WI38 (cell line): ENCODE data around the gene KRTAP19-1.
"Not testable (repeated sequence)": the region's sequence is repeated elsewhere in the genome, so short reads cannot be mapped to it uniquely, and the experiment has no call there.

ENCODE experiments used
- H3K4me3 ChIP-seq: 2 replicates; pipeline ENCODE4 v1.5.1; 2011; ENCODE audit warnings: low read depth, mild to moderate bottlenecking, control low read depth, low read length
- TF ChIP-seq, protein P1 (sequence below): IDR thresholded peaks from 2 replicates; pipeline ENCODE4 v1.5.1; 2012; ENCODE audit warnings: low read depth, mild to moderate bottlenecking, control low read depth, low read length

The KRTAP19-1 gene

GRCh38 chr21:30480145-30480544 lies at the start of gene KRTAP19-1:
TSS of gene KRTAP19-1 (minus strand) at chr21:30480367. CDS start at chr21:30480317, 50 bp downstream.
- TF ChIP-seq, protein P1, sequence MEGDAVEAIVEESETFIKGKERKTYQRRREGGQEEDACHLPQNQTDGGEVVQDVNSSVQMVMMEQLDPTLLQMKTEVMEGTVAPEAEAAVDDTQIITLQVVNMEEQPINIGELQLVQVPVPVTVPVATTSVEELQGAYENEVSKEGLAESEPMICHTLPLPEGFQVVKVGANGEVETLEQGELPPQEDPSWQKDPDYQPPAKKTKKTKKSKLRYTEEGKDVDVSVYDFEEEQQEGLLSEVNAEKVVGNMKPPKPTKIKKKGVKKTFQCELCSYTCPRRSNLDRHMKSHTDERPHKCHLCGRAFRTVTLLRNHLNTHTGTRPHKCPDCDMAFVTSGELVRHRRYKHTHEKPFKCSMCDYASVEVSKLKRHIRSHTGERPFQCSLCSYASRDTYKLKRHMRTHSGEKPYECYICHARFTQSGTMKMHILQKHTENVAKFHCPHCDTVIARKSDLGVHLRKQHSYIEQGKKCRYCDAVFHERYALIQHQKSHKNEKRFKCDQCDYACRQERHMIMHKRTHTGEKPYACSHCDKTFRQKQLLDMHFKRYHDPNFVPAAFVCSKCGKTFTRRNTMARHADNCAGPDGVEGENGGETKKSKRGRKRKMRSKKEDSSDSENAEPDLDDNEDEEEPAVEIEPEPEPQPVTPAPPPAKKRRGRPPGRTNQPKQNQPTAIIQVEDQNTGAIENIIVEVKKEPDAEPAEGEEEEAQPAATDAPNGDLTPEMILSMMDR, result no peak
- no peak within 1 kb of the TSS for H3K4me3 ChIP-seq

GRCh38 chr21:30518876-30519275 lies 38.7 kb upstream of the KRTAP19-1 start:
- no peak overlapping the region for H3K4me3 ChIP-seq
- TF ChIP-seq, protein P1, result no peak

GRCh38 chr21:30515681-30516080 lies 35.5 kb upstream of the KRTAP19-1 start:
- TF ChIP-seq, protein P1, result no peak
- no peak overlapping the region for H3K4me3 ChIP-seq

DNA sequence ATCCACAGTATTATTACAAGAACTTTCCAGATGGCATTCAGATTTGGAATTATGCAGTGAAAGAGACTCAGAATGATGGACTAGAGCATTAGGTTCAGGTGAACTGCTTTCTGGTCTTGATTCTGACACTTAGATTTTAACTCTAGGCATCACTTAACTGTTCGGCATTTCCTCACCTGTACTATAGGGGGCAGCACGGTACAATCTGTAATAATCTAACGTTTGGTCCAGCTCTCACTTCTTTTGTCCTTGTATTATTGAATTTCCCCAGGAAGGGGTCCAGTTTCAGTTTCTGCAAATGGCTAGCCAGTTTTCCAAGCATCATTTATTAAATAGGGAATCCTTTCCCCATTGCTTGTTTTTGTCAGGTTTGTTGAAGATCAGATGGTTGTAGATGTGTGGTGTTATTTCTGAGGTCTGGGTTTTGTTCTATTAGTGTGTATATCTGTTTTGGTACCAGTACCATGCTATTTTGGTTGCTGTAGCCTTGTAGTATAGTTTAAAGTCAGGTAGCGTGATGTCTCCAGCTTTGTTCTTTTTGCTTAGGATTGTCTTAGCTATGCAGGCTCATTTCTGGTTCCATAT lies 25.5 kb upstream of the KRTAP19-1 start:
- H3K4me3 ChIP-seq, result not testable (repeated sequence)

DNA sequence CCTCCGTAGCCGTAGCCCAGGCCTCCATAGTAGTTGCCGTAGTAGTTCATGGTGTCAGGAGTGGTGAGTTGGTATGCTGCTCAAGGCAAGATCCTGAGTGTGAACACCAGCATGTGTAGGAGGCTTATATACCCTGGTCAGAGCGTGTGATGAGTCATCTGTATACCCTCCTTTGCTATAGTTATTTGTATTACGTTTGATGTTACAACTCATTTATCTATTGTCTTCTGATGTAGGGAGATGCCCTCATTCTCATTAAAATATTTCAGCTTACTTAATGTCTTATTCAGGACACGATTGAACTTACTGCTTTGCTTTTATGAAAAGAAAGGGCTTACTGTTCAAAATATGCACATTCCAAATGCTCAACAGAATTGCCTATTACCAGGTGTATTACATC lies 21.9 kb upstream of the KRTAP19-1 start, which contains the start of gene KRTAP19-5:
TSS of gene KRTAP19-5 (minus strand) at position 101 of the 400 bp plus-strand sequence. CDS start at position 50, 51 bp downstream.
- no peak within 1 kb of the TSS for H3K4me3 ChIP-seq
- TF ChIP-seq, protein P1, result no peak

- H3K4me3 ChIP-seq, result no peak within 1 kb of the TSS
- TF ChIP-seq, protein P1, result no peak
Observed at GRCh38 chr21:30497065-30497464, 16.9 kb upstream of the KRTAP19-1 start, which contains the start of gene KRTAP19-4. TSS of gene KRTAP19-4 (minus strand) at chr21:30497165. CDS start at chr21:30497110, 55 bp downstream.

DNA sequence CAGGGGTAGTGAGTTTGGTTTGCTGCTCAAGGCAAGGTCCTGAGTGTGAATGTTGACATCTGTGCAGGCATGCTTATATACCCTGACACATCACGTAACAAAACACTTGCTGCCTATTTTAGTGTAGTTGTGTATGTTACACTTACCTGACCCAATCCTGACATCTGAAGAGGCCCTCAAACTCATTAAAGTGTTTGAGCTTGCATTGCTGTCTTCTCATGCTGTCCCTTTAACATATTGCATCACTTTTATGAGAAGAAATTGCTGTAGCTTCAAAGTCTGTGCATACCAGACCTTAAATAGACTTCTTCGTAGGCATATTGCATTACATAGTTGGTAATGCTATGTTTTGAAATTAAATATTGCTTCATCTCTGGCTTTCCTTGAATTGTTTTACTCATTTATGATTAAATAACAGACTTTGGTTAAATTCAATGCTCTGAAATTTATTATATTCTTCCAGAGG lies 11.8 kb upstream of the KRTAP19-1 start, which contains the start of gene KRTAP19-3:
TSS of gene KRTAP19-3 (minus strand) at position 51 of the 466 bp plus-strand sequence. CDS start 56 bp downstream, outside the sequence.
- H3K4me3 ChIP-seq, result no peak within 1 kb of the TSS
- TF ChIP-seq, protein P1, result no peak

DNA sequence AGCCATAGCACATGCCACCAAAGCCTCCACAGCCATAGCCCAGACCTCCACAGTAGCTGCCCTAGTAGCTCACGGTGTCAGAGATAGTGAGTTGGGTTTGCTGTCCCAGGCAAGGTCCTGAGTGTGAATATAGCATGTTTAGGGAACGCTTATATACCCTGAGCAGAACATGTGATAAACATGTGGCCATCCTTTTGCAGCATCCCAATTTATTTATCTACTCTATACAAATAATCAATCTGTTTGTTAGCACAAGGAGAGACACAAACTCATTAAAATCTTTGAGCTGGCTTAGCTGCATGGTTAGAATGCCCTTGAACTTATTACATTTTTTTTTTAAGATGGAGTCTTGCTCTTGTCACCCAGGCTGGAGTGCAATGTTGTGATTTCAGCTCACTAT lies 7.2 kb upstream of the KRTAP19-1 start, which contains the start of gene KRTAP19-2:
TSS of gene KRTAP19-2 (minus strand) at position 101 of the 400 bp plus-strand sequence. CDS start at position 13, 88 bp downstream.
- H3K4me3 ChIP-seq, result no peak within 1 kb of the TSS
- TF ChIP-seq, protein P1, result no peak
